ENCODE results near the gene CISD2.
"Not testable (repeated sequence)": the region's sequence is repeated elsewhere in the genome, so short reads cannot be mapped to it uniquely, and the experiment has no call there.

CISD2 gene

DNA sequence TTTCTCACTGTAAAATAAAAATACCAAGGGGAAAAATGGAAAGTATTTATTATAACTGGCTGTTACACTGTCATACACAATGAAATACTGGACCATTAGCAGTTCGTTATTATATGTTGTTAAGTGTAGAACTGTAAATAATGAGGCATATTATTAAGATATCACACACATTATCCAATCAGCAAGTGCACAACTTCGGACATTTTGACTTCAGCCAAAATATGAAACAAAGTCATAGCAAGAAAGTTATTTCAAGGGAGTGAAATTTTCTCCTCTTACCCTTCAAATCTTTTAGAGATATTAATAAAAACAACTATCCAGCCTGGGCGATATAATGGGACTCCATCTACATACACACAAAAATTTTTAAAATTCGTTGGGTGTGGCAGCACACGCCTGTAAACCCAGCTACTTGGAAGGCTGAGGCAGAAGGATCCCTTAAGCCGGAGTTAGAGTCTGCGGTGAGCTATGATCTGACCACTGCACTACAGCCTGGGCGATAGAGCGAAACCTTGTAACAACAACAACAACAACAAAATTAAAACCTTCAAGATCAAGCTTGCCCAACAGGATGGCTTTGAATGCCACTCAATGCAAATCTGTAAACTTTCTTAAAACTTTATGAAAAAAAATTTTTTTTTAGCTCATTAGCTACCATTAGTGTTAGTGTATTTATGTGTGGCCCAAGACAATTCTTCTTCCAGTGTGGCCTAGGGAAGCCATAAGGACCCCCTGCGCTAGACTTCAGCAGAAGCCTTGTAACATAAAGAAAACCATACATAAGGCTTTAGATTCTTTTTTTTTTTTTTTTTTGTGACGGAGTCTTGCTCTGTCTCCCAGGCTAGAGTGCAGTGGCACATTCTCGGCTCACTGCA is 1.3 kb upstream of the CISD2 start:
- in situ Hi-C loops (cut with MboI; ENCODE audit: low sequenced_read_pairs), result no loop called here
- DNase-seq (ENCODE audit: low spot score in 2 of 2), result peak; percentile 38 to 42
- peaks cover 22% of the 10 kb centered on the region for H3K4me1 ChIP-seq
- H3K27me3 ChIP-seq (ENCODE audit: low read depth), result no peaks in the 10 kb centered on the region
- peak overlapping the region; percentile 51 for H3K4me3 ChIP-seq
- H3K36me3 ChIP-seq (replicated peaks), result no peaks in the 10 kb centered on the region; the same call in 1 of the 2 replicates
- H3K9me3 ChIP-seq, result no peaks in the 10 kb centered on the region

DNA sequence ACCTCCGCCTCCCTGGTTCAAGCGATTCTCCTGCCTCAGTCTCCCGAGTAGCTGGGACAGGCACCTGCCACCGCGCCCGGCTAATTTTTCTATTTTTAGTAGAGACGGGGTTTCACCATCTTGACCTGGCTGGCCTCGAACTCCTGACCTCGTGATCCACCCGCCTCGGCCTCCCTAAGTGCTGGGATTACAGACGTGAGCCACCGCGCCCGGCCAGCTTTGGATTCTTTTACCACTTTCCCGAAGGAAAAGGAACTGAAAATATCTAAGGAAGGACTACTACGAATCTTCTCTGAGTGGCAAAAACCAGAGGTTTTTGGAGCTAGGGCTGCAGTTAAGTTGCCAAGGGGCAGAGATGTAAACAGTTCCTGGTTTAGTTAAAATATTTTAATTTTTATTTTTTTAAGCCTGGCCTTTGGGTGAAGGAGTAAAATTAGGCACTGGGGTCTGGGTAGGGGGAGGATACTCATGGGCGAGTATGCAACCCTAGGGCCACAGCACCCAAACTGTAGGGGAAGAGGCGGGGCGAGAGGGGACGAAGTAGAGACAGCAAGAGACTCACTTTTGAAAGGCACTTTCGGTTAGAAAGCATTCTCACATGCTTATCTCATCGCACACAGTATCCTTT is 525 bp upstream of the CISD2 start:
- H3K27me3 ChIP-seq (ENCODE audit: low read depth), result no peaks in the 10 kb centered on the region
- H3K4me3 ChIP-seq, result peak overlapping the region; percentile 51
- peak; percentile 39 to 82 for DNase-seq (ENCODE audit: low spot score in 2 of 2)
- no peaks in the 10 kb centered on the region for H3K9me3 ChIP-seq
- no peaks in the 10 kb centered on the region; the same call in 1 of the 2 replicates for H3K36me3 ChIP-seq (replicated peaks)
- in situ Hi-C loops (cut with MboI; ENCODE audit: low sequenced_read_pairs), result no loop called here
- H3K4me1 ChIP-seq, result peaks cover 22% of the 10 kb centered on the region

DNA sequence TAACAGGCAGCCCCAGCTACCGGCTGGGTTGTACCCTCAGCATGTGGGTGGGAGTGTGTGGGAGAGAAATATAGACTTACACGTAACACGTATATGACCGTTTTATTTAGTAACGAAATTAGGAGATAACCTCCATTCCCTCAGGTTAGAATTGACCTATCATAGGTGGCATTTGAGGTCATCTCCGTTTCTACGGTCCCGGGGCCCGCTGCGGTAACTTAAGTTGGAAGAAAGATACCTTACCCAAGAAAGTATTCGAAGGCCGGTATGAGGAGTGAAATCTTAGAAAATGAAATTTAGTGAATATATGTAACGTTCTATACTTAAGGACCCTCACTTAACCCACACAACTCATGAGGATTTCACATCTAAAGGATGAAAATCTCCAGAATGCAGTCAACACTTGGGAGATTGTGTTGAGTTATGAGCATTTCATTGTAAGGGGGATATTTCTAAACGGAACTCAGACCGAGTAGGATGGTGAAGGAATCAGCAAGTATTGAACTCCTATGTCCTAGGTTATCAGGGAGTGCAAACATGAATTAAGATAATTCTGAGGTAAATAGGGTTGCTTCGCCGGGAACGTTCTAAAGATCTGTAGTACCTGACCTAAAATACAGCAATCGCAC is 891 bp downstream of the CISD2 start:
- H3K36me3 ChIP-seq (replicated peaks), result peaks cover 4% of the 10 kb centered on the region
- H3K4me3 ChIP-seq, result peak overlapping the region; percentile 51
- DNase-seq (ENCODE audit: low spot score in 2 of 2), result no peak
- H3K9me3 ChIP-seq, result no peaks in the 10 kb centered on the region
- in situ Hi-C loops (cut with MboI; ENCODE audit: low sequenced_read_pairs), result no loop called here
- H3K4me1 ChIP-seq, result peaks cover 18% of the 10 kb centered on the region
- no peaks in the 10 kb centered on the region for H3K27me3 ChIP-seq (ENCODE audit: low read depth)

DNA sequence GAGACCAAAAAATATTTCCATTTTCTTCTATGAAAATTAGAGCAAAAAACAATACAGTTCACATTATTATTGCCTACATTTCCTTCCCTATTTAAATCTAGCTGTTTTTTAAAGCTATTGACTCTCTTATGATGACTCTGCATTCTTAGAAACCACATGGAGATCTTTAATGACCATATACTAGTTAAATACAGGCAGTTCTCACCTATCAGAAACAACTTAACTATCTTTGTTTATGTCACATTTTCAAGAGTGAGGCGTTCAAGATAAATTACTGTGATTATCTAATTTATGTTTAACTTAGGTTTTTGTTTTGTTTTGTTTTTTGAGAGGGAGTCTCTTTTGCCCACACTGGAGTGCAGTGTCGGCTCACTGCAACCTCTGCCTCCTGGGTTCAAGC is 3.0 kb downstream of the CISD2 start:
- Histone ChIP-seq H3K36me3 (replicated peaks) (peaks cover 13% of the 10 kb centered on the region), H3K4me3 (no peak overlapping the region), H3K27me3 (ENCODE audit: low read depth) (no peaks in the 10 kb centered on the region), H3K4me1 (peaks cover 12% of the 10 kb centered on the region), H3K9me3 (no peaks in the 10 kb centered on the region)
- in situ Hi-C loops (cut with MboI; ENCODE audit: low sequenced_read_pairs), result no loop called here
- DNase-seq (ENCODE audit: low spot score in 2 of 2), result no peak

DNA sequence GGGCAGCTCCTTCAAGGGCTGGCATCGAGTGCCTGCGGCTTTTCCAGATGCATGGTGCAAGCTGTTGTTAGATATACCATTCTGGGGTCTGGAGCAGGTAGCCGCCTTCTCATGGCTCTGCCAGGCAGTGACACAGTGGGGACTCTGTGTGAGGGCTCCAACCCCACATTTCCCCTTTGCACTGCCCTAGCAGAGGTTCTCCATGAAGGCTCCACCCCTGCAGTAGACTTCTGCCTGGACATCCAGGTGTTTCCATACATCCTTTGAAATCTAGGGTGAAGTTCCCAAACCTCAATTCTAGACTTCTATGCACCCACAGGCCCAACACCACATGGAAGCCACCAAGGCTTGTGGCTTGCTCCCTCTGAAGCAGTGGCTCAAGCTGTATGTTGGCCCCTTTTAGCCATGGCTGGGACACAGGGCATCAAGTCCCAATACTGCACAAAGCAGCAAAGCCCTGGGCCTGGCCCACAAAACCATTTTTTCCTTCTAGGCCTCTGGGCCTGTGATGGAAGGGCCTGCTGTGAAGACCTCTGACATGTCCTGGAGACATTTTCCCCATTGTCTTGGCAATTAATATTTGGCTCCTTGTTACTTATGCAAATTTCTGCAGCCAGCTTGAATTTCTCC is 8.8 kb downstream of the CISD2 start:
- H3K4me1 ChIP-seq; H3K27me3 ChIP-seq (ENCODE audit: low read depth); in situ Hi-C loops (cut with MboI; ENCODE audit: low sequenced_read_pairs); H3K4me3 ChIP-seq; DNase-seq (ENCODE audit: low spot score in 2 of 2); H3K9me3 ChIP-seq: not testable (repeated sequence)
- peaks cover 17% of the 10 kb centered on the region for H3K36me3 ChIP-seq (replicated peaks)

DNA sequence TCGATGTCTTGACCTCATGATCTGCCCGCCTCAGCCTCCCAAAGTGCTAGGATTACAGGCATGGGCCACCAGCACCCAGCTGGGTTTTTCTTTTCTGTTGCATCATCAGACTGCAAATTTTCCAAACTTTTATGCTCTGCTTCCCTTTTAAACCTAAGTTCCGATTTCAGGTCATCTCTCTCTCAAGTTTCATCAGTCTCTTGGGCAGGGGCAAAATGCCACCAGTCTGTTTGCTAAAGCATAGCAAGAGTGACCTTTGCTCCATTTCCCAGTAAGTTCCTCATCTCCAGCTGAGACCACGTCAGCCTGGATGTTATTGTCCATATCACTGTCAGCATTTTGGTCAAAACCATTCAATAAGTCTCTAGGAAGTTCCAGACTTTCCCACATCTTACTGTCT is 9.6 kb downstream of the CISD2 start:
- in situ Hi-C loops (cut with MboI; ENCODE audit: low sequenced_read_pairs); H3K4me3 ChIP-seq; DNase-seq (ENCODE audit: low spot score in 2 of 2); H3K27me3 ChIP-seq (ENCODE audit: low read depth); H3K9me3 ChIP-seq; H3K4me1 ChIP-seq: not testable (repeated sequence)
- H3K36me3 ChIP-seq (replicated peaks), result peaks cover 17% of the 10 kb centered on the region

DNA sequence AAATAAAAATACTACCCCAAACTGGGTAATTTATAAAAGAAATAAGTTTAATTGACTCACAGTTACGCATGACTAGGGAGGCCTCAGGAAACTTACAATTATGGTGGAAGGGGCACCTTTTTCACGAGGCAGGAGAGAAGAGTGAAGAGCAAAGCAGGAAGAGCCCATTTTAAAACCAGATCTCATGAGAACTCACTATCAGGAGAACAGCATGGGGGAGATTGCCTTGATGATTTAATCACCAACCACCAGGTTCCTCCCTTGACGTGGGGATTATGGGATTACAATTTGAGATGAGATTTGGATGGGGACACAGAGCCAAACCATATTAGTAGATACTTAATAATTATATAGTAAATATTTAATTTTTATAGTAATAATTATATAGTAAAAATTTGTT is 10.1 kb downstream of the CISD2 start:
- peaks cover 17% of the 10 kb centered on the region for H3K36me3 ChIP-seq (replicated peaks)
- no peaks in the 10 kb centered on the region for H3K27me3 ChIP-seq (ENCODE audit: low read depth)
- peaks cover 9% of the 10 kb centered on the region for H3K9me3 ChIP-seq
- H3K4me1 ChIP-seq, result 0 out of 2 replicates have a peak, but pooled peaks cover 4% of the 10 kb centered on the region
- no peak overlapping the region for H3K4me3 ChIP-seq
- in situ Hi-C loops (cut with MboI; ENCODE audit: low sequenced_read_pairs), result no loop called here
- no peak for DNase-seq (ENCODE audit: low spot score in 2 of 2)

DNA sequence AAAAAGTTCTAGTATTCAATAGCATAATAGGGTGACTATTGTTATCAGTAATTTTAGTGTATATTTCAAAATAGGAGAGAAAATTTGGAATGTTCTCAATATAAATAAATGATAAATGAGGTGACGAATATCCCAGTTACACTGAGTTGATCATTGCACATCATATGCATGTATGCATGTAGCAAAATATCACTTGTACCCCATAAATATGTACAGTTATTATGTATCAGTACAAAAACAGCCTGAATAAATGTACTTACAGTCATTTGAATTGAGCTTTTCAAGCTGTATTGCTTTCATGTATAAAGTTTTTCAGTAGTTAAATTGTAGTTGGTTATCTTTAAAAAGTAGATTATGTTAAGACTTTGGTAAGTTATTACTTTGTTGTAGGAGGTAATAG is 12.6 kb downstream of the CISD2 start:
- Histone ChIP-seq H3K4me1 (0 out of 2 replicates have a peak, but pooled peaks cover 4% of the 10 kb centered on the region), H3K4me3 (no peak overlapping the region), H3K36me3 (replicated peaks) (0 out of 2 replicates have a peak, but pooled peaks cover 4% of the 10 kb centered on the region), H3K9me3 (peaks cover 9% of the 10 kb centered on the region), H3K27me3 (ENCODE audit: low read depth) (no peaks in the 10 kb centered on the region)
- DNase-seq (ENCODE audit: low spot score in 2 of 2), result no peak
- in situ Hi-C loops (cut with MboI; ENCODE audit: low sequenced_read_pairs), result no loop called here

DNA sequence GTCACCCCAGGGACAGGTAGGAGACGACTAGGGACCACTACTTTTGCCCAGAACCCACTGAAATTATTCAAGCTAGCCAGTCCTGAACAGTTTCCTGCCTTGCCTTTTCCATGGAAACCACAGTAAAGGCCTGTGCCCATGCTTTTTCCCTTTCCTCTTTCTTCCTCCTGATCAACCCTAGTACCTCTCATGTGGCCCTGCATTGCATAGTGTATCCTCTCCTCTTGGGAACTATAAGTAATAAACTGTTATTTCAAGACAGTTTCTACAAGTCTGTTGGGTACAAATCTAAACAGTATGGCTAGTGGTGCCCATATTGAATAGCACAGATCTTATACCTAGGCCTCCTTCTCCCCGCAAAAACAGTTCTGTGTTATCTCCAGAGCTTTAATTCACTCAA is 14.5 kb downstream of the CISD2 start:
- DNase-seq (ENCODE audit: low spot score in 2 of 2), result no peak
- Histone ChIP-seq H3K9me3 (no peaks in the 10 kb centered on the region), H3K4me1 (0 out of 2 replicates have a peak, but pooled peaks cover 4% of the 10 kb centered on the region), H3K36me3 (replicated peaks) (no peaks in the 10 kb centered on the region), H3K4me3 (no peak overlapping the region), H3K27me3 (ENCODE audit: low read depth) (no peaks in the 10 kb centered on the region)
- in situ Hi-C loops (cut with MboI; ENCODE audit: low sequenced_read_pairs), result no loop called here

DNA sequence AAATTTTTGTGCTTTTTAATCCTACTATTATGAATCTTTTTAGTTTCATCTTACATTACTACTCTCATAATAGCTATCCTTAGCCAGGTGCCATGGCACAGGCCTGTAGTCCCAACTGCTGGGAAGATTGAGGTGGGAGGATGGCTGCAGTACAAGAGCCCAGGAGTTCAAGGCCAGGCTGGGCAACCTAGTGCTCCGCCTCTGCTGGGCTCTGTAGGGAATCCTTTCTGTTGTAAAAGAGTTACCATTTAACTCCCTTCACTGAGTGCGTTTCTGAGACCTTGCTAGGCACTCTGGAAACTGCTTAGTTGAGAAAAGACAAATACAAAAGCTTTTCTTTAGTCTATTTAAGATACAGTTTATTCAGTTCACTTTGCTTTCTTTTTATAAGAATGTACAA is 19.8 kb downstream of the CISD2 start:
- H3K27me3 ChIP-seq (ENCODE audit: low read depth); H3K36me3 ChIP-seq (replicated peaks); H3K4me1 ChIP-seq; H3K9me3 ChIP-seq; DNase-seq (ENCODE audit: low spot score in 2 of 2); H3K4me3 ChIP-seq; in situ Hi-C loops (cut with MboI; ENCODE audit: low sequenced_read_pairs): not testable (repeated sequence)

DNA sequence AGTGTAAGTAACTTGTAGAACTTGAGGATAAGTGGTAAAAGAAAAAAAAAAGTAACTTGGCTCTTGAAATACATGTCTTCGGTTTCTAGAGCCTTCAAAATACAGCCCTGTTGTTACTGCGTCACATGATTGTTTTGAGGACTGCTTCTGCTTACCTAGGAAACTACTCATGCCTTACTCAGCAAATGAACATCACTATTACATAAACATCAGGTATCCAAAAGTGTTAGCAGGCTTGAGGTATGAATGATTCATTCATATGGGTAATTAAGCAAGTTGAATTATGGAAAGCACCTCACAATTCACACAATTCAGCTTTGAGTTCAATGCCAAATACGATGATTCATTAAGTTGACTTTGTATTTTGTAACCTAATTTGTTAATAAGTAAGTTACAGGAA is 21.1 kb downstream of the CISD2 start:
- in situ Hi-C loops (cut with MboI; ENCODE audit: low sequenced_read_pairs), result not testable (repeated sequence)

DNA sequence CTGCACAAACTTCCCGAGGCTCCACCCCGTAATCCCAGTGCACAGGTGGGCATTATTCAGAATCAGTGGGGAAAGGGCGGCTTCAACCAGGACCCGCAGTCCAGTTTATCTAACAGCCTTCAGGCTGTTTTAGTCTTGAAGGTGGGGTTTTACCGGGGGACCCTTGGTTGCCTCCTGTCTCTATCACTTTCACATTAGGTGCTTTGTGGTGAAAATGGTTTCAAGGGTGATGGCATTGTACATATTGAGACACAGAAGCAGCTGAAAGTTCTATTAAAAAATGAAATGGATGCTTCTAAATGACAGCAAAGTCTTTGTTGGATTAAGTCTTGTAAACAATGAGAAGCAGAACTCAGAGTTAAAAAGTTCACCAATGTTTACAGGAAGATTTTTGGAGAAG is 27.8 kb downstream of the CISD2 start:
- DNase-seq (ENCODE audit: low spot score in 2 of 2); H3K27me3 ChIP-seq (ENCODE audit: low read depth); H3K36me3 ChIP-seq (replicated peaks); H3K9me3 ChIP-seq; H3K4me3 ChIP-seq; in situ Hi-C loops (cut with MboI; ENCODE audit: low sequenced_read_pairs); H3K4me1 ChIP-seq: not testable (repeated sequence)

More for the DNA sequence above, 21.1 kb downstream of the CISD2 start:
- H3K36me3 ChIP-seq (replicated peaks); DNase-seq (ENCODE audit: low spot score in 2 of 2); H3K4me3 ChIP-seq; H3K27me3 ChIP-seq (ENCODE audit: low read depth); H3K9me3 ChIP-seq; H3K4me1 ChIP-seq: not testable (repeated sequence)

DNA sequence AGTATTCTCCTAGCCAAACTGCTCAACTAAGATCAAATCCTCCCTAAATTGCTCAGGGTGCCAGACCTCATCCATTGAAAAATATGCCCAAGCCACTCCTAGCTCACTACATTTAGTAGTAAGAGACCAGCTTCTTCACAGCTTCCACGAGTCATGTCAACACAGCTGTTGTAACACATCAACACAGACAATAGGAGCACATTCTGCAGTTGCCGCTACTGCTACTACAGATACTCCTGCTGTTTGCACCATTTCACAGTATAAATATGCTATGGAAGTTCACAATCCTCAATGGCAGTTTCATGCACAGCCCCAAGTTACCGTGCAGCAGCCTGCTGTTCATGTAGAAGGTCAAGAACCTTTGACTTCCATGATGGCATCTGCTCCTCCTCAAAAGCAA is 28.8 kb downstream of the CISD2 start:
- H3K4me1 ChIP-seq; H3K4me3 ChIP-seq; DNase-seq (ENCODE audit: low spot score in 2 of 2); H3K36me3 ChIP-seq (replicated peaks); in situ Hi-C loops (cut with MboI; ENCODE audit: low sequenced_read_pairs); H3K27me3 ChIP-seq (ENCODE audit: low read depth); H3K9me3 ChIP-seq: not testable (repeated sequence)

DNA sequence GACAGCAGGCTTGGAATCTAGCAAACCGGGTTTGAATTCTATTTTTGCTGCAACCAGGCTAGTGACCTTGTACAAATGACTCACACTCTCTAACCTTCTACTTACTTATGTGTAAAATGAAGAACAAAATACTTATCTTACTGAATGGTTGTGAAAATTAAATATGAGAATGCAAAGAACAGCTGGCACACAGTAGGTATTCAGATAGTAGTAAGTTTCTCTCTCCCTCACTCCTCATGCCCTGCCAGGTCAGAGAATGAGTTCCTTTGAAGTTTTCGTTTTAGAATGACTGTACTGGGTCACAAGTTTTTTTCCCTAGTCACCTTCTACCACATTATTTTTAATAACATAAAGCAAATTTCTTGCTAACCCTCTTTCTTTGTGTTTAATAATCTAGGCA is 33.0 kb downstream of the CISD2 start:
- in situ Hi-C loops (cut with MboI; ENCODE audit: low sequenced_read_pairs), result no loop called here
- Histone ChIP-seq H3K4me3 (no peak overlapping the region), H3K36me3 (replicated peaks) (no peaks in the 10 kb centered on the region), H3K27me3 (ENCODE audit: low read depth) (no peaks in the 10 kb centered on the region), H3K4me1 (no peaks in the 10 kb centered on the region), H3K9me3 (no peaks in the 10 kb centered on the region)
- DNase-seq (ENCODE audit: low spot score in 2 of 2), result no peak

Data from HAP-1 (cell line).